HG03432 (cell line): ENCODE results near the gene SULT1C2.
"Not testable (repeated sequence)": the region's sequence is repeated elsewhere in the genome, so short reads cannot be mapped to it uniquely, and the experiment has no call there.

Experiments
- ATAC-seq: cut with Tn5 transposase; IDR thresholded peaks from one replicate; pipeline ENCODE4 v1.9.1; 2021; ENCODE audit warnings: mild to moderate bottlenecking, moderate library complexity; ENCODE audit not compliant: unreplicated experiment

Gene SULT1C2

DNA sequence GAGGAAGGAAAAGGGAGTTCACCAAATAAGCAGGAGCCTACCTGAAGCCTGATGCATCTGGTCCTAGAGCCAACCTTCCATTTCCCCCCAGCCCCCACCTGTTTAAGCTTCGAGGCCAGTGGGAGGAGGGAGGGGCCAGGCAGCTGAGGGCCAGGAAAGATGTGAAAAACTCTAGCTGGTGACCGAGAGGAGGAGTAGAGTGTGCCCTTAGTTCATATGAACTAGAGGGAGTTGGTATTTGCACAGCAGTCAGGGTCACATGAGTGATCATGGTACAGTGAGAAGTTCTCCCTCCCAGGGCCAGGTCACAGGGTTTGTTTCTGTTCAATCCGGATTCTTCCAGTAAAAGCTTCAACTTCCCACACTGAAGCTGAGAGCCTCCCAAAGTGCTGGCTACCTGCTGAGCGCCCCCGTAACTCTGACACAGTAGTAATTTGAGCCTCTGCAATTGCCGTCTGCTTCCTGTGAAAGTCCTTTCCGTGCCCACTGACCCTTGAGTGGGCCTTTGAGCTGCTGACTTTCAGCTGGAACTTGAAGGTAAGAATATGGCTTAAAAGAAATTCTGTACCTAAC lies at the start of gene SULT1C2:
SULT1C2 (plus strand) TSS at position 362 of the 573 bp plus-strand sequence. CDS start 4,773 bp downstream, outside the sequence.
- no peak for ATAC-seq

DNA sequence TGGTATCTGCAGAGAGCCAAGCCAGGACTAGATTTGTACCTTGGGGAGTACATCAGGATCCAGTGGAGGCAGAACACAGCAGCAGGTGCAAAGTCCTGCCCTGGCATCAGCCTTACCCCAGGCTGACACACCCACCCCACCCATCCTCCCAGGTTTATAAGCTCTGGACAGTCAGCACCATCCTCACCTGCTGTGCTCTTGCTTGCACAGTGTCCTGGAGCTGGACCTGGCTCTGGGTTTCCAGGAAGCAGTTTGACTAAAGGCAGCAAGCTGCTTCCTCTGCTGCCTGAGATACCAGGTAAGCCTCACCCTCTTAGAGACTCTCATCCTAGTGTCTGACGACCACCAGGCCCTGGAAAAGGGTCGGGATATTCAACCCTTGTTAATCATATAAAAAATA lies 48.9 kb upstream of the SULT1C2 start, which contains the start of gene SULT1C3:
SULT1C3 (plus strand) TSS at position 183 of the 400 bp plus-strand sequence. CDS start 7,227 bp downstream, outside the sequence.
- no peak for ATAC-seq

DNA sequence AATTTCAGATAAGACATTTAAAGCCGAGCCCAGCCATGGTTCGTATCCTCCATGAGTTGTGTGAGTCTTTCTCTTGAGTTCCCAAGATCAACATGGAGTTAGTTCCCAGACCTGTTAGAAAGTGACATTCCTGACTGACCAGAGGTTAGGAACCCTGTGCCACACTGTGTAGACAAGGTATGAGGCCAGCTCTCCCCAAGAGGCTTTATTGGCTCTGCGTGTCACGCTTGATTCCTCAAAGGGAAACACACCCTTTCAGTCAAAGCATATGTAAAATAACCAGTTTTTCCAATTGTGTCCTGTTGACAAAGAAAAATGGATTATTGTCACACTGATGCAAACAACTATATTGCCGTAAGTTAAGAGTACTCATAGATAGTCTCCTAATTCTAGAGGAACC lies 47.7 kb upstream of the SULT1C2 start:
- ATAC-seq, result no peak

DNA sequence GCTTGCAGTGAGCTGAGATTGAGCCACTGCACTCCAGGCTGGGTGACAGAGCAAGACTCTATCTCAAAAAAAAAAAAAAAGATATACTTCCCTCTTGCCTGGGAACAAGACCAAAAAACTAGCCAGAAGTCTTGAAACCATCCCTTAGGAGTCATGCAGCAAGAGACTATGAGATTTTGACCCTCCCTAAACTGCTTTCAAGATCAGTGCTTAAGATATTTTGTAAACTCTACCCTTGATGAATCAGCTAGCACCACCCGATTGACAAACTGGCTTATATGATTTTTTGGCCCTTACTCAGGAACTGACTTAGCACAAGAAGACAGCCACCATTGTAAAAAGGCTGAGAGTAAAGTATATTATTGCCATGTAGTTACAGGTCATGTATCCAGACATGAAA lies 45.1 kb upstream of the SULT1C2 start:
- no peak for ATAC-seq

DNA sequence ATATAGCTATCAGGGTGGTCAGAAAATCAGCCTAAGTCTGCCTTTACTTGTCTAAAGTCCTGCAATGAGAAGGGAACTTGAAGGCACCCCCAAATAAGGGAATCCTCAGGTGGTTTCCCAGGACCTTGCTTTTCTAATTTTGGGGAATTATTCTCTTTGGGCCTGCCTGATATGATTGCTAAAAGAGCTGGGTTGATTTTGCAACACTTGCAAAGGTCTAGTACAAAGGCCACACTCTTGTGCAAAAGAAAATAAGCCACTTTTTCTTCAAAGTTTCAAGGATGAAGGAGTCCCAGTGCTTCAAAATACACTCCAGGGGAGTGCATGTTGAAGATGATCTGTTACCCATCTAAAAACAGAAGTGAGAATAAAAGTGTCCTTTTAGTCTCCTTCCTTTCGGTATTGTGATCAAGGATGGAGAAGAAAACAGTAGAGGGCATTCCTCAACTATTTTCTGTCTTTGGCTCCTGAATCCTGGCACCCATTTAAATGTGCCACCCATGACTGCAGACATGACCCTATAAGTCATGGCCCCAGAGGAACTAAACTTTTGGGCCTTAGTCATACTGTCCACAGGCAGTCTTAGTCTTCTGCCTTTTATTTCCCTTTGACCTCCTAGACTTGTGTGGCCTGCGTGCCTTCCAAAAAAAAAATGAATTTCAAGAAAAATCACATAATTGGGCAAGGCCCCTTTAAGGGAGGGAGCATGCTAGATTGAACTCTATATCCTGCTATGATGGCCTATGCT lies 43.9 kb upstream of the SULT1C2 start:
- ATAC-seq, result no peak

DNA sequence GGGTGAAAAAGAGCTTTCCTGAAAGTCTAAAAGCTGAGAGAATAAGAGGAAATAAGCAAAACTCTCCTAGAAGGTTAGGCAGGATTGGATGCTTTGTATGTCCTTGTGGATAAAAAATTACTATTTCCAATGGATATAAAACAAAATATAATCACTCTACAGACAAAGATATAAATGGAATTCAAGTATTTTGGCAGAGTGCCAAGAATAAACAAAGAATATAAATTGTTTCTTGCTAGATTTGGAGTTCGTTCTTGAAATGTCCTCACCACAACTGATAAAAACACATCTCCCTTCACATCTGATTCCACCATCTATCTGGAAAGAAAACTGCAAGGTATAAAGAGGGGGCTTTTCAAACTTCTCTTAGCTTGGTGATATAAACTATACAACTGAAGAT lies 35.6 kb upstream of the SULT1C2 start:
- no peak for ATAC-seq

DNA sequence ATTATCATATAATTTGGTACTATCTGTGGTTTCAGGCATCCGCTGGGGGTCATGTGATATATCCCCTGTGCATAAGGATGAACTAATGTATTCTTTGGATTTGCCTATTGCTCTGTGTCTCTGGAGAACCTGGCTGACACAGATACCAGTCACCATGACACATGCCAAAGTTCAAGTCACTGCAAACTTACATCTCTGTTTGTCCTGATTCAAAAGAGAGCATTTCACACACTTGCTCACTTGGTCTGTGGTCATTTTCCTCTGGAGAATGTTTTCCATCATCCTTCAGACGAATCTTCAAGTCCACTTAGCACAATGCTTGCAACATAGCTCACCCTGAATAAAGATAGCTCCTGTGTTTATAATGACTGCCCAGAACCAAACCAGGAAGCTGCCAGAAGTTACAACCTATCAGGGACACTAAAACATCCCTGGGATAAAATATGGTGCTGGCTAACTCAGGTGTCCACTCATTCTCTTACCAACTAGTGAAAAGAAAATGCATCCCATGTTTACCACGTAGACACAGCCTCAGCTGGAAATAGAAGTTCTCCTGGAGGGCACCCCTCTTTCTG lies 30.9 kb upstream of the SULT1C2 start:
- ATAC-seq, result no peak

DNA sequence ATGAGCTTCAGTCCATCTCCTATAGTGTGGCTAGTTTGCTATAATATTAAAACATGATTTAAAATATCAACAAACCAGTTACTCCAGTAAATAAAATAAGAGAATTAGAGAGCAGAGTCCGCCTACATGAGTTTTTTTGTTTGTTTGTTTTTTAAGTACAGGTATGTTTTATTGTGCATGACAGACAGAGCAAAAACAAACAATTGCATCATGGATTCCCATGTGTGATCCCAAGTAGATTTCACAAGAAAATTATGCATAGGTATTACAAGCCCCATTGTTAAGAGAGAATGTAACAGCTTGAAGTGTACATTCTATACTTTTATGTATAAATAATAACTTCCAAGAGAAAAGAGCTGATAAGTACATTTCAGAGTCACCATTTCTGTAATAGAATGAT lies 27.9 kb upstream of the SULT1C2 start:
- no peak for ATAC-seq

DNA sequence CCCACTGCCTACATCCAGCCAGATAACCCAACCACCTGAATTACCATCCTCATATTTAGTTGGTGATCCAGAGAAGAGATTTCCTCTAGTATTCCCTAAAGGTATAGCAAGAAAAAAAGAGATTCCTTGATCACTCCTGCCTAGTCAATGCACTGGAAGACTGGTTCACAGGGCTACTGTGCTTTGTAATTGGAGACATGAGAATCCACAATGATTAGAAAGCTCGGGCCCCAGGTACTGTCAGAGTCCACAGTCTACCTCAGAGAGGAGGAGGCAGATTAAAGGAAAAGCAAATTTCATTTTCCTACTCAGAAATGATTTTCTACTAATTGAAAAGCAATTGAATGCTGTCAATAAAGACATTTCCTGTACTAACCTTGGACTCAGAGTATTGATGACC lies 26.7 kb upstream of the SULT1C2 start:
- ATAC-seq, result no peak

DNA sequence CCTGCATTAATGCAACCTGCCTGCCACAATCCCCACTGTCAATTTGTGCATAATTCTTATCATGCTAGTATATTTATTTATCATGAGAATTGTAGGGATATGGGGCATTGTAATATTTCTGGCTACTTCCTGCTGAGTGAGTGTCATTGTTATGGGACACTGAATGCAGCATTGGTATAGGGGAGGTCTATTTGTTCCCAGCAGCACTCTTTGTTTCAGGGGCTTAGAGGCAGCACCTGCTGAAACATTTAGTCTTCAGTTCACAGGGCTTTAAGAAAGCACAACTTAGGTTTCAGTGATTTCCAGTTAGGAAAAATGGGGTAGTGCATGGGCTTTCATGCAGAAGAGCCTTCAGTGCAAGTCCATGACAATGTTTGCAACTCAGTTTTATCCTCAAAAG lies 25.3 kb upstream of the SULT1C2 start:
- ATAC-seq, result no peak

DNA sequence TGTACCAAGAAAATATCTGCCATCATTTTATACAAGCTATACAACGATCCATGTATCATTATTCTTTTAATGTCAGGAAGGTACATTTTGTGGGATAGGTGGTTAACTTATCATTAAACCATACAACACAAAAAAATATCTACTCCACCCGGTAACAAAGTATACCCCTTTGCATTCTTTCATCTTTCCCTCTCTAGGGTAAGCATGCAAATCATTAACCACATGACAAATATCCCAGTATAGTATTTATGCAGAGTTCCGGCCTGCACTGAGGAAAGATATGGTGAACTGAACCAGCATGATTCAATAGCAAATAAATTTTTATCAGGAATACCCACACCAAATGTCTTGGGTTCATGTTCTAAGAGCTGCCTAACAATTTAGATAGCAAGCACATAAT lies 22.5 kb upstream of the SULT1C2 start:
- no peak for ATAC-seq

DNA sequence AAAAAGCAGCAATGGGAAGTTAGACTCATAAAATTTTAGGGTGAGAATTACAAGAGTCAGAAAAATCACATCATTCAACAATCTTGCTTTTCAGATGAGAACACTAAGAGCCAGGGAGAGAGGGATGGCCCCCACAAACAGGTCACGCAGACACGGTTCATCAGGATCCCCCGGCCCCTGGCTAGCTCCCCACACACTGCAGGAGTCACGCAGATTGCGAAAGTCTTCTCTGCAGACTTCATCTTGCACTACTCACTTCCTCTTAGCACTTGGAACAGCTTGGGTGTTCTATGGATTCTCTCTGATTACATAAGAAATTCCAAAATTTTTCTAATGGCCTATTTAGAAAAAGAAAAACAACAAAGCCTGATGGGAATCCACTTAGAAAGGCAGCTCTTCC lies 21.6 kb upstream of the SULT1C2 start:
- ATAC-seq, result no peak

DNA sequence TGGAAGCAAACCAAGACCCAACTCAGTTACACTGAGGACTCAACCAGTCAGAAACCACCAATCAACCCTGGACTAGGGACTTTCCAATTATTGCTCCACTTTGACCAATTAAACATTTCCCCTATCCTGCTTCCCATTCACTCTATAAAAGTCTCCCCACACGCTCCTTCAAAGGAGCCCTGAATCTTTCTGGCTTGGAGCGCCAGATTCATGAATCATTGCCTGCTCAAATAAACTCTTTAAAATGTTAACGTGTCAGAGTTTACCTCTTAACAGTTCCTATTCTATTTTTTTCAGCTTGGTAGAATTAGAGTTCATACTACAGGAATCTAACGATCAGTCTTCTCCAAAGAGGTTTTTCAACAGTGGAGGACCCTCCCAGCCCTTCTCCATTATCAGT lies 20.7 kb upstream of the SULT1C2 start:
- ATAC-seq, result no peak

DNA sequence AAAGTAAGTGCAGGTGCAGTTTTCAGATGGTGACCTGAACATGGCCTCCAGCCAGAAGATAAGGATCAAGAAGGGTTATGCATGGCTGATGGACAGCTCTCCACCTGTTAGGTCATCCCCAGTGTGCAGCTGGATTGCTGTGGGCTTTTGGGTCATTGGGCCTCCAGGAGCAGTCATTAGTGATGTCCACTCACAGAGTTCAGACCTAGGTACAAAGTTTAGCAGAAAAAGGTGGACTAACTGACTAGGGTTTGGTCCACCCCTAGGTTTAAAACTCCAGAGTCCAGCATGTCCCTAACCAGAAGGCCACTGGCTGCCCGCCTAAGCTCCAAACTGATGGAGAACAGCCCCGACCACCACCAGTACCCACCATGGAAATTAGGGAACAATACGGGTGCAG lies 18.3 kb upstream of the SULT1C2 start:
- no peak for ATAC-seq

DNA sequence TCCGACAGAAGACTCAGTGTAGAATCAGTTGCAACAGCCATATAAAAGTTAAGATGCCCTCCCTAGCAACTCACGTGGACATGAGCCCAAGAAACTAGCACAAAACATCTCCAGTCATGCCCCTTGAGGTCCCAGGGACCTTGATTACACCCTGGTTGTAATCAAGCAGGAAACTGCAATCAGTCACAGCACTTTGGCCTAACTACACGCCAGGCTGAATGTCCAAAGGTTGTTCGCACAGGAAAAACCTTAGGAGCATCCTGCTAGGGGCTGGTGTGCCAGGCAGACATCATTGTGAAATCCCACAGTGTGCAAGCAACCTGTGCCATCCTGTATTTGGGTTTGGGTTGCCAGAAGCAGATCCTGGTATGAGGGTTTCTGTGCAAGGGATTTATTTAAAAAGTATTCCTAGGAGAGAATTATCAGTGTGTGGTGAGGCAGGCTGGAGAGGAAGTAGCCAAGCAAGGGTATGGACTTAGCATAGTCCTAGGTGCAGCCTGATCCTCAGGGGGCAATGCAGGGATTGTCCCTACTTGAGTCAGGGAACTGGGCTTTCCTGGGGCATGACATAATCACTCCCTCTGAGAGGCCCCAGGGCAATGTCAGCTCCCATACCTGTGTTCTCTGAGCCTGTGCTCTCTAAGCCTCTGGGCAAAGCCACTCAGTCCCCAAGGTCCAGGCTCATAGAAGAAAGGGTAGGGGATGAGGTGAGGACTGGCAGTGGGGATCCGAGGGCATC lies 17.8 kb upstream of the SULT1C2 start:
- no peak for ATAC-seq

DNA sequence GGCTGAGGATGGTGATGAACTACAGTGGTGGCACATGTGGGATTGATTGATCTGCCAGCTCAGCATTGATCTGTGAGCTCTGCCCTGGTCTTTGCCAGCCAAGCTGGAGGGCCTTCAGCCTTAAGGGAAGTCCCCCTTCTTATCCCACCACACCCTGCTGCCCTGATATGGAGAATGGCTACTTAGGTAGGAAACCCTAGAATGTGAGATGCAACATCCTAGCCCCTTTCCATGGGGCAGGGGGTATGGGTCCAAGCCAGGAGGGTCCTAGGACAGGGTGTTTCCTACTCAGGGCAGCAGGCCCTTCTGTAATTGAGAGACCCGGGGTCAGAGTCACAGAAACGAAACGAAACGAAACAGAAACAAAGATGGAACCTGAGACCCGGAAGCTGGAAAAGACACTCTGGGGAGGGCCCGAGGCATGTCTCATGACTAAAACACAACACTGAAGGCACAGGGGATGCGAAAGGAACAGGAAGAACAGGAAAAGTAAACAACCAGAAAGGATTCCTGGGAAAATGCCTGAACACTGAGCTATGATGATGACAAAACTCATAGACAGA lies 16.9 kb upstream of the SULT1C2 start:
- no peak for ATAC-seq

DNA sequence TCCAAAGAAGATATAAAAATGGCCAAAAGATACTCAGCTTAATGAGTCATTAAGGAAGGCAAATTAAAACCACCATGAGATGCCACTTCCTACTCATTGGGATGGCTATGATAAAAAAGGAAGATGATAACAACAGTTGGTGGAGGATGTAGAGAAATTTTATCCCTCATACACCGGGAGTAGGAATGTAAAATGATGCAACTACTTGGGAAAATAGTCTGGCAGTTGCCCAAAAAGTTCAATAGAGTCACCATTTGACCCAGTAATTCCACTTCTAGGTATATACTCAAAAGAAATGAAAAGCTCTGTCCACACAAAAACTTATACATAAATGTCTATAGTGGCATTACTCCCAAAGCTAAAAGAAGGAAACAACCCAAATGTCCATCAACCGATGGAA lies 10.1 kb upstream of the SULT1C2 start:
- no peak for ATAC-seq

DNA sequence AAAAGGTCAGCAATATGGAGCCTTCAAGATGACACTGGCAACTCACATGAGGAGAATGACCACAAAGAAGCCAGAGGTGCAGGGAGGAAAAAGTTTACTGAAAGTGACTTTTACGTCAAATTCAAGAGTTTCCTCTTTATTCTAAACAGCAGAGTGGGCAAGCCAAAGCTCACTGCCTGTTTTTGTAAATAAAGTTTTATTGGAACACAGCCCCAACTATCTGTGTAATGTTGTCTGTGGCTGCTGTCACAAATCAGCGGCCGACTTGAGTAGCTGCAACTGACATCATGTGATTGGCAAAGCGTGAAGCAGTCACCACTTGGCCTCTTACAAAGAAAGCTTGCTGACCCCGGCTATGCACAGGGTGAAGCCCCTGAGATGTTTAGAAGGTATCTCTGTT lies 9.2 kb upstream of the SULT1C2 start:
- ATAC-seq, result no peak

DNA sequence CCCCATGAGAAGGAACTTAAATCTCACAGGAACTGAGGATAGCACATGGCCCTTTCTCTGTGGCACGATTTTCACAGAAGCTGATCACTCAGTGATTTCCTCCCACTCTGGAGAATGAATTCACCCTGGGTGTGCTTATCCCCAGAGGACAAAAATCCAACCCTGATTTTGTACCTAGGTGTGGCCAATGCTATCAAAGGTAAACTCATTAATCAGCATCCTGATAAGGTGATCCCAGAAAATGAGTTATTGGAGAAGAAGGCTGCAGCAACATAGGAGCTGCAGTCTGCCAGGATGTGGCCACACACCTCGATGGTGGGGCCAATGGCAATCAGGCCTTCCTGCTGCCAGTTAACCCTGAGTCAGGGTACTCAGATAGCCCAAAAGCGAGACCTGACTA lies 8.2 kb upstream of the SULT1C2 start:
- no peak for ATAC-seq

DNA sequence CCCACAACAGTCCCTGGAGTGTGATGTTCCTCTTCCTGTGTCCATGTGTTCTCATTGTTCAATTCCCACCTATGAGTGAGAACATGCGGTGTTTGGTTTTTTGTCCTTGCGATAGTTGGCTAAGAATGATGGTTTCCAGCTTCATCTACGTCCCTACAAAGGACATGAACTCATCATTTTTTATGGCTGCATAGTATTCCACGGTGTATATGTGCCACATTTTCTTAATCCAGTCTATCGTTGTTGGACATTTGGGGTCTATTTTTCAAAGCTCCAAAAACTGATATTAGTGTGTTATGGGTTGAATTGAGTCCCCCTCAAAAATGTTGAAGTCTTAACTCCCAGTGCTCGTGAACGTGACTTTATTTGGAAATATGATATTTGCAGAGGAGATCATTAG lies 4.1 kb upstream of the SULT1C2 start:
- ATAC-seq, result not testable (repeated sequence)

DNA sequence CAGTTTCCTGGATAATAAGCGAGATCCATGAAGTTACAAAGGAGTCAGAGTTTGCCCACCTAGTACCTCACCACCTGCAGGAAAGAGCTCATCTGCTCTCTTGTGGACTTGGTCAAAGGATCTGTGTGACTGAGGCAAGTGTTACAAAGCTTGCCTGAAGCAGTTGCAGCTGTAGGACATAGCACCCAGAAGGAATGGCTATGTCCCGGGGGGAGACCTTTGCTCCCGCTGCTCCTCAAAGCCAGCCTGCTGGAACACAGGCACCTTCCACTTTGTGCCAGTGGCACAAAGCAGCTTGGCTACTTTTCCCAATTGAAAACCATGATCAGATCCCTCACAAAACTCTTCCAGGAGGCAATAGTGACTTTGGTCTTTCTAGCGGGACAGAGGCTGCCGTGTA lies 3.1 kb upstream of the SULT1C2 start:
- ATAC-seq, result no peak
